Body of pancreas (tissue), 4 donors: ENCODE results near the gene C2orf69.

Experiments
- CTCF ChIP-seq, 7 experiments: fragments of 450-650 bp in 4 of 7; fragments of 200-600 bp in 3 of 7; sonication (generic) in 3 of 7; IDR thresholded peaks; one replicate each; pipeline ENCODE4 v1.5.1; 2016 to 2019; ENCODE audit warnings: antibody characterized with exemption in 7 of 7
- POLR2A ChIP-seq, 3 donors: fragments of 450-650 bp; IDR thresholded peaks; one replicate each; pipeline ENCODE4 v1.6.1; 2016; ENCODE audit warnings: antibody characterized with exemption in 3 of 3, mild to moderate bottlenecking in 2 of 3

GRCh38 chr2:199929262-199929661, 18.2 kb downstream of the C2orf69 start:
- TF ChIP-seq CTCF (IDR thresholded peaks at IDR 0.05) (no peak), POLR2A (IDR thresholded peaks at IDR 0.05) (no peak)
